Thymus (tissue), 11 donors: ENCODE data around the gene UNC13A. TPM values are rescaled to one million over a fixed set of nuclear protein-coding genes. Genes with fewer than 3 reads are reported as not detected.

Experiments
- DNase-seq, 9 donors: peaks; one replicate each; pipeline ENCODE4 v3.0.0-alpha.2; 2013; ENCODE audit warnings: low spot score in 9 of 9, low read depth in 6 of 9, missing footprints in 1 of 9
- H3K27ac ChIP-seq, 2 donors: one replicate each; pipeline ENCODE4 v1.5.1; 2013; ENCODE audit warnings: control low read depth in 1 of 2, low read depth in 1 of 2, low read length in 1 of 2, mild to moderate bottlenecking in 1 of 2, moderate library complexity in 1 of 2
- H3K27me3 ChIP-seq, 2 donors: one replicate each; pipeline ENCODE4 v1.5.1; 2013; ENCODE audit warnings: low read length in 1 of 2; ENCODE audit not compliant: control insufficient read depth in 2 of 2, insufficient read depth in 1 of 2
- H3K36me3 ChIP-seq, 2 donors: one replicate each; pipeline ENCODE4 v1.5.1; 2013; ENCODE audit warnings: low read length in 1 of 2, mild to moderate bottlenecking in 1 of 2, moderate library complexity in 1 of 2; ENCODE audit not compliant: control insufficient read depth in 2 of 2, insufficient read depth in 2 of 2
- H3K4me1 ChIP-seq, 2 donors: one replicate each; pipeline ENCODE4 v1.5.1; 2013; ENCODE audit warnings: low read length in 2 of 2; ENCODE audit not compliant: control insufficient read depth in 2 of 2, insufficient read depth in 2 of 2
- H3K4me3 ChIP-seq, 2 donors: one replicate each; pipeline ENCODE4 v1.5.1; 2013; ENCODE audit warnings: low read length in 2 of 2, control low read depth in 1 of 2, mild to moderate bottlenecking in 1 of 2
- H3K9me3 ChIP-seq, 2 donors: one replicate each; pipeline ENCODE4 v1.5.1; 2013; ENCODE audit warnings: low read length in 1 of 2, mild to moderate bottlenecking in 1 of 2; ENCODE audit not compliant: control insufficient read depth in 2 of 2, insufficient read depth in 1 of 2
- WGBS: extraction: QIAGEN DNeasy Blood & Tissue Kit; methylation state at CpG from one replicate; pipeline ENCODE4 v1.1.7; 2013; 5-methylcytosine and 5-hydroxymethylcytosine counted together
- polyA plus RNA-seq: library from polyadenylated mRNA; stranded (reverse); fragments of 200-250 nt; gene quantifications from one replicate; pipeline ENCODE4 v1.2.3, GENCODE V29; 2013
- total RNA-seq: library from RNA; stranded (reverse); fragments of 120-200 nt; gene quantifications from one replicate; pipeline ENCODE4 v1.2.4, GENCODE V29; 2013
- donor health status: healthy.

UNC13A gene
- total and polyA plus RNA-seq, 2 donors, result 0.19 to 0.32 TPM

- no peak for DNase-seq
- H3K4me1 ChIP-seq, result no peaks in the 10 kb centered on the region
- H3K27ac ChIP-seq, result no peak overlapping the region
- no peaks in the 10 kb centered on the region for H3K27me3 ChIP-seq
- H3K9me3 ChIP-seq, result peaks cover 0 to 6% of the 10 kb centered on the region in 2 donors
- no peaks in the 10 kb centered on the region for H3K36me3 ChIP-seq
- no peak overlapping the region for H3K4me3 ChIP-seq
- 64% methylated on average over 3 of the region's 3 CpGs for WGBS
These were observed 29.5 kb downstream of the UNC13A start for GRCh38 chr19:17658666-17659065.

- Histone ChIP-seq H3K27ac (no peak overlapping the region), H3K9me3 (peaks cover 0 to 6% of the 10 kb centered on the region in 2 donors), H3K27me3 (no peaks in the 10 kb centered on the region), H3K4me3 (no peak overlapping the region), H3K4me1 (no peaks in the 10 kb centered on the region), H3K36me3 (no peaks in the 10 kb centered on the region)
- DNase-seq, result no peak
- 80% methylated on average over 6 of the region's 6 CpGs for WGBS
These were observed 29.9 kb downstream of the UNC13A start for GRCh38 chr19:17658240-17658639.

- no peaks in the 10 kb centered on the region for H3K27me3 ChIP-seq
- no peaks in the 10 kb centered on the region for H3K4me1 ChIP-seq
- peaks cover 0 to 6% of the 10 kb centered on the region in 2 donors for H3K9me3 ChIP-seq
- no peak for DNase-seq
- 92% methylated on average over 8 of the region's 8 CpGs for WGBS
- no peaks in the 10 kb centered on the region for H3K36me3 ChIP-seq
- H3K27ac ChIP-seq, result no peak overlapping the region
- H3K4me3 ChIP-seq, result no peak overlapping the region
These were observed 31.2 kb downstream of the UNC13A start for GRCh38 chr19:17656970-17657369.

GRCh38 chr19:17655751-17656472 is 32.2 kb downstream of the UNC13A start:
- Histone ChIP-seq H3K27me3 (no peaks in the 10 kb centered on the region), H3K4me1 (no peaks in the 10 kb centered on the region), H3K27ac (no peak overlapping the region), H3K9me3 (peaks cover 0 to 6% of the 10 kb centered on the region in 2 donors), H3K36me3 (no peaks in the 10 kb centered on the region), H3K4me3 (no peak overlapping the region)
- WGBS, result 91% methylated on average over 25 of the region's 25 CpGs
- no peak for DNase-seq

- Histone ChIP-seq H3K36me3 (no peaks in the 10 kb centered on the region), H3K27me3 (no peaks in the 10 kb centered on the region), H3K4me3 (no peak overlapping the region), H3K9me3 (peaks cover 0 to 6% of the 10 kb centered on the region in 2 donors), H3K4me1 (no peaks in the 10 kb centered on the region), H3K27ac (no peak overlapping the region)
- DNase-seq, result no peak
- 87% methylated on average over 9 of the region's 9 CpGs for WGBS
These were observed 33.2 kb downstream of the UNC13A start for GRCh38 chr19:17654993-17655392.

- Histone ChIP-seq H3K27ac (no peak overlapping the region), H3K36me3 (no peaks in the 10 kb centered on the region), H3K27me3 (no peaks in the 10 kb centered on the region), H3K9me3 (peaks cover 0 to 6% of the 10 kb centered on the region in 2 donors), H3K4me1 (no peaks in the 10 kb centered on the region), H3K4me3 (no peak overlapping the region)
- no peak for DNase-seq
- 97% methylated on average over 4 of the region's 4 CpGs for WGBS
These were observed 35.5 kb downstream of the UNC13A start for GRCh38 chr19:17652627-17653026.

- Histone ChIP-seq H3K27me3 (no peaks in the 10 kb centered on the region), H3K36me3 (no peaks in the 10 kb centered on the region), H3K27ac (no peak overlapping the region), H3K4me1 (no peaks in the 10 kb centered on the region), H3K9me3 (peaks cover 0 to 4% of the 10 kb centered on the region in 2 donors), H3K4me3 (no peak overlapping the region)
- 89% methylated on average over 12 of the region's 12 CpGs for WGBS
- DNase-seq, result no peak
These were observed 39.4 kb downstream of the UNC13A start for GRCh38 chr19:17648786-17649185.

- Histone ChIP-seq H3K4me1 (no peaks in the 10 kb centered on the region), H3K9me3 (peaks cover 0 to 4% of the 10 kb centered on the region in 2 donors), H3K4me3 (no peak overlapping the region), H3K36me3 (no peaks in the 10 kb centered on the region), H3K27ac (no peak overlapping the region), H3K27me3 (no peaks in the 10 kb centered on the region)
- no peak for DNase-seq
- WGBS, result 80% methylated on average over 32 of the region's 32 CpGs
These were observed 40.0 kb downstream of the UNC13A start for GRCh38 chr19:17648097-17648660.

- H3K9me3 ChIP-seq, result peaks cover 0 to 4% of the 10 kb centered on the region in 2 donors
- WGBS, result 92% methylated on average over 50 of the region's 50 CpGs
- H3K4me1 ChIP-seq, result no peaks in the 10 kb centered on the region
- no peak for DNase-seq
- no peak overlapping the region for H3K4me3 ChIP-seq
- no peak overlapping the region for H3K27ac ChIP-seq
- H3K36me3 ChIP-seq, result no peaks in the 10 kb centered on the region
- H3K27me3 ChIP-seq, result no peaks in the 10 kb centered on the region
These were observed 40.8 kb downstream of the UNC13A start for GRCh38 chr19:17647071-17648020.
